Caki2 (cell line): ENCODE results near the gene PLXDC1. TPM values are rescaled to one million over a fixed set of nuclear protein-coding genes. Genes with fewer than 3 reads are reported as not detected.

Source experiments
- DNase-seq: peaks from one replicate; pipeline ENCODE4 v3.0.0-alpha.2; 2015; ENCODE audit warnings: low read depth
- in situ Hi-C: cut with HindIII; loops from 2 replicates; pipeline ENCODE4 v1.10.0; 2016; ENCODE audit warnings: low sequenced_read_pairs, low pct_unique_long_range_greater_than_20kb, mixed read lengths
- total RNA-seq: library from RNA; depleted of rRNA; stranded (reverse); fragments of >200 nt; shearing (Covaris generic); gene quantifications from 2 replicates; pipeline ENCODE4 v1.2.3, GENCODE V29; 2014; ENCODE audit warnings: low replicate concordance; rRNA removed

PLXDC1 gene
- not detected in 2 replicates for total RNA-seq

GRCh38 chr17:39151150-39151942, at the start of gene PLXDC1:
TSS of gene PLXDC1 (minus strand) at chr17:39151637. CDS start at chr17:39151437, 200 bp downstream.
- in situ Hi-C loops = no loop called here
- no peak for DNase-seq

- no peak for DNase-seq
- in situ Hi-C loops = no loop called here
Observed at GRCh38 chr17:39200957-39201510, 49.6 kb upstream of the PLXDC1 start.

GRCh38 chr17:39200070-39200879, 48.8 kb upstream of the PLXDC1 start, which contains the start of gene RPL19:
TSS of gene RPL19 (plus strand) at chr17:39200283. CDS start at chr17:39200345, 62 bp downstream.
- DNase-seq = no peak
- in situ Hi-C loops = no loop called here

GRCh38 chr17:39199820-39200069, 48.3 kb upstream of the PLXDC1 start:
- peak; percentile 93 for DNase-seq
- in situ Hi-C loops = no loop called here

- in situ Hi-C loops = no loop called here
- no peak for DNase-seq
Observed at GRCh38 chr17:39198186-39198566, 46.7 kb upstream of the PLXDC1 start.

GRCh38 chr17:39197380-39198185, 46.1 kb upstream of the PLXDC1 start, which contains the start of gene CACNB1:
TSS of gene CACNB1 (minus strand) at chr17:39197669. CDS start at chr17:39197495, 174 bp downstream.
- in situ Hi-C loops = no loop called here
- peak; percentile 66 for DNase-seq

GRCh38 chr17:39196808-39197291, 45.4 kb upstream of the PLXDC1 start:
- DNase-seq = no peak
- in situ Hi-C loops = no loop called here

GRCh38 chr17:39196241-39196807, 44.9 kb upstream of the PLXDC1 start:
- DNase-seq = no peak
- in situ Hi-C loops = no loop called here

GRCh38 chr17:39195568-39196160, 44.2 kb upstream of the PLXDC1 start:
- in situ Hi-C loops = no loop called here
- no peak for DNase-seq

- no peak for DNase-seq
- in situ Hi-C loops = no loop called here
Observed at GRCh38 chr17:39194985-39195524, 43.6 kb upstream of the PLXDC1 start.

GRCh38 chr17:39194089-39194984, 42.9 kb upstream of the PLXDC1 start:
- DNase-seq = no peak

GRCh38 chr17:39193346-39193745, 41.9 kb upstream of the PLXDC1 start:
- in situ Hi-C loops = no loop called here
- no peak for DNase-seq

More at GRCh38 chr17:39194089-39194984, 42.9 kb upstream of the PLXDC1 start:
- in situ Hi-C loops = no loop called here

- DNase-seq = no peak
- in situ Hi-C loops = no loop called here
Observed at GRCh38 chr17:39192901-39193300, 41.5 kb upstream of the PLXDC1 start.

- in situ Hi-C loops = no loop called here
- no peak for DNase-seq
Observed at GRCh38 chr17:39191750-39192510, 40.5 kb upstream of the PLXDC1 start.

GRCh38 chr17:39187152-39187830, 35.9 kb upstream of the PLXDC1 start:
- in situ Hi-C loops = no loop called here

More at GRCh38 chr17:39187152-39187830, 35.9 kb upstream of the PLXDC1 start:
- no peak for DNase-seq
